GM18526 (cell line): ENCODE data around the gene TRMO.

ENCODE experiments used
- POLR2A ChIP-seq: IDR thresholded peaks from 3 replicates; pipeline ENCODE4 v1.6.1; 2011; ENCODE audit not compliant: insufficient read length; ENCODE audit errors: extremely low read depth

TRMO gene

GRCh38 chr9:97941323-97941722 lies 19.0 kb upstream of the TRMO start:
- TF ChIP-seq POLR2A = no peak

GRCh38 chr9:97940741-97941140 lies 18.4 kb upstream of the TRMO start:
- no peak for TF ChIP-seq POLR2A

GRCh38 chr9:97940233-97940632 lies 17.9 kb upstream of the TRMO start:
- TF ChIP-seq POLR2A = no peak

GRCh38 chr9:97938081-97938644 lies 15.9 kb upstream of the TRMO start, which contains the start of gene HEMGN:
TSS of gene HEMGN (minus strand) at chr9:97938172. CDS start at chr9:97938136, 36 bp downstream.
- TF ChIP-seq POLR2A = no peak

- no peak for TF ChIP-seq POLR2A
Observed at GRCh38 chr9:97936998-97937397, 14.7 kb upstream of the TRMO start.

- TF ChIP-seq POLR2A = no peak
Observed at GRCh38 chr9:97935276-97935675, 13.0 kb upstream of the TRMO start.

- TF ChIP-seq POLR2A = no peak
Observed at GRCh38 chr9:97934321-97935115, 12.2 kb upstream of the TRMO start.

- no peak for TF ChIP-seq POLR2A
Observed at GRCh38 chr9:97933297-97933998, 11.1 kb upstream of the TRMO start.

GRCh38 chr9:97930972-97931371 lies 8.7 kb upstream of the TRMO start:
- no peak for TF ChIP-seq POLR2A

- TF ChIP-seq POLR2A = no peak
Observed at GRCh38 chr9:97928986-97929604, 6.8 kb upstream of the TRMO start.

- no peak for TF ChIP-seq POLR2A
Observed at GRCh38 chr9:97925497-97926334, 3.4 kb upstream of the TRMO start.

GRCh38 chr9:97924386-97924785 lies 2.1 kb upstream of the TRMO start:
- no peak for TF ChIP-seq POLR2A

- no peak for TF ChIP-seq POLR2A
Observed at GRCh38 chr9:97923529-97924108, 1.3 kb upstream of the TRMO start.

GRCh38 chr9:97919217-97919813 lies 3.0 kb downstream of the TRMO start:
- TF ChIP-seq POLR2A = no peak
